Measurements from ENCODE around the gene NLGN4Y. TPM values are rescaled to one million over a fixed set of nuclear protein-coding genes. Genes with fewer than 3 reads are reported as not detected.

Gene NLGN4Y
- total and polyA plus RNA-seq, 2 experiments from 2014 or later: 10.9 to 73.6 TPM

GRCh38 chrY:14586725-14587124 is 62.4 kb downstream of the NLGN4Y start:
- H3K27me3 ChIP-seq (ENCODE audit: insufficient read depth): no peaks in the 10 kb centered on the region
- H3K36me3 ChIP-seq (ENCODE audit: insufficient read depth): no peaks in the 10 kb centered on the region
- H4K20me1 ChIP-seq (replicated peaks; ENCODE audit: insufficient read depth): no peaks in the 10 kb centered on the region
- H3K4me2 ChIP-seq: no peak overlapping the region
- H3K27ac Mint-ChIP-seq: no peak overlapping the region
- H3K27ac ChIP-seq (ENCODE audit: low read depth): no peak overlapping the region
- H3K4me3 Mint-ChIP-seq: no peak overlapping the region
- no peaks in the 10 kb centered on the region for H3K9me2 ChIP-seq (ENCODE audit: insufficient read depth)
- peaks cover 4% of the 10 kb centered on the region for H3K27me3 Mint-ChIP-seq (ENCODE audit: insufficient read depth, low read depth, poor library complexity)
- ATAC-seq (no peak), DNase-seq (ENCODE audit: low spot score) (no peak)
- H3K4me3 ChIP-seq: no peak overlapping the region
- peaks cover 15% of the 10 kb centered on the region for H3K4me1 Mint-ChIP-seq
- TF ChIP-seq JUNB (IDR thresholded peaks at IDR 0.05; ENCODE audit: unreplicated experiment) (no peak), POLR2AphosphoS5 (IDR thresholded peaks at IDR 0.05; ENCODE audit: low read depth) (no peak), EZH2 (IDR thresholded peaks at IDR 0.05; ENCODE audit: low read depth, unreplicated experiment) (no peak), STAT1 (IDR thresholded peaks at IDR 0.05; ENCODE audit: unreplicated experiment) (no peak), CTCF (conservative IDR thresholded peaks at IDR 0.05; ENCODE audit: low read depth in 2 of 2) (no peak)
- no peak overlapping the region for H2AFZ ChIP-seq
- H3K36me3 Mint-ChIP-seq (ENCODE audit: low read depth): peaks cover 55% of the 10 kb centered on the region
- peaks cover 2% of the 10 kb centered on the region; the same call in 1 of the 2 replicates for H3K4me1 ChIP-seq (ENCODE audit: insufficient read depth)
- no peaks in the 10 kb centered on the region for H3K9me3 Mint-ChIP-seq
- peaks cover 70% of the 10 kb centered on the region for H3K79me2 ChIP-seq (replicated peaks; ENCODE audit: insufficient read depth)
- no peaks in the 10 kb centered on the region for H3F3A ChIP-seq (replicated peaks; ENCODE audit: low read depth)

DNA sequence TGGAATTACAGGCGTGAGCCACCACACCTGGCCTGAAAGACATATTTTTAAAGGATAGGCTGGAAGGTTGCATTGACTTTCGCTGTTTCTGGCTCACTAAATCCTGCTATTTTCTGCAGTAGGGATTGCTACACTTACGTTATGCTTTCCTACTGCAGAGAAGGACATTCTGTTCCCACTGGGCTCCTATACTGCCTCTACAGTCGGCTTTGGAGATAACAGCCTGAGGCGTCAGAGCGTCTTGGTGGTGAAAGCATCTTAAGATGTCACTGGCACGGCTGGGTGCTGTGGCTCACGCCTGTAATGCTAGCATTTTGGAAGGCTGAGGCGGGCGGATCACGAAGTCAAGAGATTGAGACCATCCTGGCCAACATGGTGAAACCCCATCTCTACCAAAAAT is 77.0 kb downstream of the NLGN4Y start:
- ATAC-seq: peak; percentile 90

More for the DNA sequence above, 77.0 kb downstream of the NLGN4Y start:
- H2AFZ ChIP-seq: no peak overlapping the region
- Mint-ChIP-seq H3K36me3 (ENCODE audit: low read depth) (peaks cover 46% of the 10 kb centered on the region), H3K4me1 (no peaks in the 10 kb centered on the region), H3K9me3 (no peaks in the 10 kb centered on the region), H3K4me3 (no peak overlapping the region), H3K27ac (no peak overlapping the region), H3K27me3 (ENCODE audit: insufficient read depth, low read depth, poor library complexity) (peaks cover 2% of the 10 kb centered on the region)
- TF ChIP-seq CTCF (conservative IDR thresholded peaks at IDR 0.05; ENCODE audit: low read depth in 2 of 2) (peak; percentile 30 to 49; a peak in 3 of 4 replicates), NANOG (IDR thresholded peaks at IDR 0.05; ENCODE audit: borderline replicate concordance) (no peak), STAT1 (IDR thresholded peaks at IDR 0.05; ENCODE audit: unreplicated experiment) (no peak)
- no peak overlapping the region for H3K4me3 ChIP-seq
- H3F3A ChIP-seq (replicated peaks; ENCODE audit: low read depth): no peaks in the 10 kb centered on the region
- H3K36me3 ChIP-seq (ENCODE audit: insufficient read depth): no peaks in the 10 kb centered on the region
- H4K20me1 ChIP-seq (replicated peaks; ENCODE audit: insufficient read depth): no peaks in the 10 kb centered on the region
- H3K4me1 ChIP-seq (ENCODE audit: insufficient read depth): no peaks in the 10 kb centered on the region
- DNase-seq (ENCODE audit: low spot score): peak; percentile 74
- no peaks in the 10 kb centered on the region for H3K9me2 ChIP-seq (ENCODE audit: insufficient read depth)
- no peak overlapping the region for H3K4me2 ChIP-seq
- H3K27me3 ChIP-seq (ENCODE audit: insufficient read depth): no peaks in the 10 kb centered on the region
- peaks cover 45% of the 10 kb centered on the region for H3K79me2 ChIP-seq (replicated peaks; ENCODE audit: insufficient read depth)
- no peak overlapping the region for H3K27ac ChIP-seq (ENCODE audit: low read depth)
